ENCODE data around the gene ZBED2. TPM values are rescaled to one million over a fixed set of nuclear protein-coding genes. Genes with fewer than 3 reads are reported as not detected.

ZBED2 gene
- total RNA-seq, 3 donors from 2014 or later, result not detected

DNA sequence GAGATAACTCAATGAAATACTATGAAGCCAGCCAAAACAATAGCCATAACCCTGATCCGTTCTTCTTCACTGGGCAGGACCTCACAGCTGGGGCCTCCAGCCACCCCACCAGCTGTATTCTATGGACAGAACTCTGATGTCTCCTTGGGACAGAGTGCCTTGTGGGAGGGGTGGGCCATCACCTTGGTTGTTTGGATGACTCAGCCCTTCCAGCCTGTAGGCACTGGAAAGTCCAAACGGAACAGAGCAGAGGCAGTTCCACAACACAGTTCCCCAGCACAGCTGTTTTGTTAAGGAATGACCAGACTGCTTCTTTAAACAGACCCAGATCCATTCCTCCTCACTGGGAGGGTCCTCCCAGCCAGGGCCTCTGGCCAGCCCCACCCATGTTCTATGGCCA, 31.9 kb upstream of the ZBED2 start:
- TF ChIP-seq, protein P1, sequence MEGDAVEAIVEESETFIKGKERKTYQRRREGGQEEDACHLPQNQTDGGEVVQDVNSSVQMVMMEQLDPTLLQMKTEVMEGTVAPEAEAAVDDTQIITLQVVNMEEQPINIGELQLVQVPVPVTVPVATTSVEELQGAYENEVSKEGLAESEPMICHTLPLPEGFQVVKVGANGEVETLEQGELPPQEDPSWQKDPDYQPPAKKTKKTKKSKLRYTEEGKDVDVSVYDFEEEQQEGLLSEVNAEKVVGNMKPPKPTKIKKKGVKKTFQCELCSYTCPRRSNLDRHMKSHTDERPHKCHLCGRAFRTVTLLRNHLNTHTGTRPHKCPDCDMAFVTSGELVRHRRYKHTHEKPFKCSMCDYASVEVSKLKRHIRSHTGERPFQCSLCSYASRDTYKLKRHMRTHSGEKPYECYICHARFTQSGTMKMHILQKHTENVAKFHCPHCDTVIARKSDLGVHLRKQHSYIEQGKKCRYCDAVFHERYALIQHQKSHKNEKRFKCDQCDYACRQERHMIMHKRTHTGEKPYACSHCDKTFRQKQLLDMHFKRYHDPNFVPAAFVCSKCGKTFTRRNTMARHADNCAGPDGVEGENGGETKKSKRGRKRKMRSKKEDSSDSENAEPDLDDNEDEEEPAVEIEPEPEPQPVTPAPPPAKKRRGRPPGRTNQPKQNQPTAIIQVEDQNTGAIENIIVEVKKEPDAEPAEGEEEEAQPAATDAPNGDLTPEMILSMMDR (IDR thresholded peaks at IDR 0.05), result no peak
- H3K36me3 ChIP-seq (ENCODE audit: low read depth), result no peaks in the 10 kb centered on the region
- DNase-seq, result no peak
- intact Hi-C loops (cut with DNase I, micrococcal nuclease), result no loop called here
- no peak for ATAC-seq
- H3K4me3 ChIP-seq, result no peak overlapping the region
- H3K9me3 ChIP-seq, result peaks cover 12% of the 10 kb centered on the region
- no peaks in the 10 kb centered on the region for H3K4me1 ChIP-seq (ENCODE audit: low read depth)

DNA sequence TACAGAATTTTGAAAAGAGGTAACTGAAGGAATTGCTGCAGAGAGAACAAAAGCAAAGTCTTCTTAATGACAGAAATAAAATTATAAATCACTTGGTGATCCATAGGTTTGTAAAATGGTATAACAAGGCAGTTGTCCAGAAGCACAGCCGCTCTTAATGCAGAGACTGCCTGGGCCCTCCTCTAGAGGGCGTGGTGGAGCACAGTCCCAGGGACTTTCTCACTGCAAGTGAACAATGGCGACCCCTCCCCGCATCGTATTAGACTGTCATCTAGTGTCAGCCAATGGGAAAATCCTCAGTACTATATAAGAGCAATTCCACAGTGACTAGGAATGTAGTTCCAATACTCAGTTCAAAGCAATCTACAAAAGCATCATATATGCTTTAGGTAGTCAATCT, 26.4 kb upstream of the ZBED2 start:
- H3K4me1 ChIP-seq (ENCODE audit: low read depth), result no peaks in the 10 kb centered on the region
- TF ChIP-seq, protein P1 (IDR thresholded peaks at IDR 0.05), result no peak
- H3K4me3 ChIP-seq, result no peak overlapping the region
- no peak for ATAC-seq
- intact Hi-C loops (cut with DNase I, micrococcal nuclease), result no loop called here
- DNase-seq, result no peak
- no peaks in the 10 kb centered on the region for H3K9me3 ChIP-seq
- no peaks in the 10 kb centered on the region for H3K36me3 ChIP-seq (ENCODE audit: low read depth)

DNA sequence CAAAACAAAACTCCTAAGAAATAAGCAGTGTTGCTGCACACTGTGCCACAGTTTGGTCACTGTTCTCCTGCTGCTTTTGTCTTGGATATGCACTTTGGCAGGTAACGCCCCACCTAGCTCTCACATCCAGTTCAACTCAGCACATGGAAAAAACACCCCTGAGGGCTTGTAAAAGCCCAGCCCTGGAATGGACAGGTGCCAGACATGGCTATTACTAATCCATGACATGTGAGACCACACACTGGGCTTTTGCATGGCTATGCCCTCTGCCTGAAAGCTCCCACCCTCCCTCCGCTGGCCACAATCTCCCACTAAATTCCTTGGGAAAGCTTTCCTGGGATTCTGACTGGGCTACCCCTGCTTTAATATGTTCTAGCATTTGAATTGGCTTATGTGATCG, 24.7 kb upstream of the ZBED2 start:
- no peaks in the 10 kb centered on the region for H3K4me1 ChIP-seq (ENCODE audit: low read depth)
- no peaks in the 10 kb centered on the region for H3K36me3 ChIP-seq (ENCODE audit: low read depth)
- H3K9me3 ChIP-seq, result no peaks in the 10 kb centered on the region
- DNase-seq (no peak), ATAC-seq (no peak)
- no peak overlapping the region for H3K4me3 ChIP-seq
- TF ChIP-seq, protein P1 (IDR thresholded peaks at IDR 0.05), result no peak
- intact Hi-C loops (cut with DNase I, micrococcal nuclease), result no loop called here

DNA sequence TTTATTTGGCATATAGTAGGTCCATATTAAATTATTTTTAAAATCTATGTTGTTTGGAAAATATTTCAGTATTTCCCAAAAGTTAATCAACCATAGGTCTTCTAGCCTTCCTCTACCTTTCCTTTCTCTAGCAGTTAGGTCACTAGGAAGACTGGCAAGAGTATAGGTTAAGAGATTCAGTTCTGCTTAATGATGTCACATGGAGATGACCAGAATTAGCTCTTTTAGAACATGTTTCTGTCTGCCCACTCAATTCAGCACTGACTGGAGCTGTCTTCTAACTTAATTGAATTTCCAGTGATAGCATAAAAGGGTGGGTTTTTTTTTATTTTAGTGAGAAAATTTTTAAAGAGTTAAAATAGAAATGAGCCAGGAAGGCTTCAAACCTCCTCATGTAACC, 23.8 kb upstream of the ZBED2 start:
- Histone ChIP-seq H3K4me1 (ENCODE audit: low read depth) (no peaks in the 10 kb centered on the region), H3K9me3 (no peaks in the 10 kb centered on the region), H3K4me3 (no peak overlapping the region), H3K36me3 (ENCODE audit: low read depth) (no peaks in the 10 kb centered on the region)
- DNase-seq, result no peak
- TF ChIP-seq, protein P1 (IDR thresholded peaks at IDR 0.05), result no peak
- intact Hi-C loops (cut with DNase I, micrococcal nuclease), result no loop called here
- no peak for ATAC-seq

DNA sequence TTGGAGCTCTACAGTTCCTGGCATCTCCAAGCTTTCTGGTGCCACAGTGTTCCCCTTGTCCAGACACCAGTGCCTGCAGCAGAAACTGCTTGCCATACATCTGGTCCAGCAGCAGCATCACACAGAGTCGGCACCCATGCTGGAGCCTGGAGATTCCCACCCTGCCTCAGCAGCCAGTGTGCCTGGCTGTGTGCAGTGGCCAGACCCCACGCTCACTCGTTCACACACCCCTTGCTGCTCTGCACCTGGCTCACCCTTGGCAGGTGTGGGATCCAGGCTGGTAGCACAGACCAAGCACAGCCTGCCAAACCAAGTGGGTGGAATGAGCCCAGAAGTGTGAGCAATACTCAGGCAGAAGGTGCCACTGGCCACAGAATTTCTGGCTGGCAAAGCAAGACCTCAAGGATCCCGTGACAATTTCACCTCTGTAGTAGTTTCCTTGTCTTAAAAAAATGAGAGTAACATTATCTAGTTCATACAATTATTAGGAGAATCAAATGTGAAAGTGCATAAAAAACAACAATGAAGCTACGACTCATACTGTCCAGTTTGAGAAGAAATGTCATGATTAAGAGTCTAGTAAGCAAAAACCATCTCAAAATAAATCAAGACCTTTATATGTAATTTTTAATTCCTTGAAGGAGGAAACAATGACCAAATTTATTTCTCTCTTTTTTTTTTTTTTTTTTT, 22.9 kb upstream of the ZBED2 start:
- DNase-seq (no peak), ATAC-seq (no peak)
- TF ChIP-seq, protein P1 (IDR thresholded peaks at IDR 0.05), result no peak
- Histone ChIP-seq H3K9me3 (no peaks in the 10 kb centered on the region), H3K4me3 (no peak overlapping the region), H3K36me3 (ENCODE audit: low read depth) (no peaks in the 10 kb centered on the region), H3K4me1 (ENCODE audit: low read depth) (no peaks in the 10 kb centered on the region)
- intact Hi-C loops (cut with DNase I, micrococcal nuclease), result no loop called here

DNA sequence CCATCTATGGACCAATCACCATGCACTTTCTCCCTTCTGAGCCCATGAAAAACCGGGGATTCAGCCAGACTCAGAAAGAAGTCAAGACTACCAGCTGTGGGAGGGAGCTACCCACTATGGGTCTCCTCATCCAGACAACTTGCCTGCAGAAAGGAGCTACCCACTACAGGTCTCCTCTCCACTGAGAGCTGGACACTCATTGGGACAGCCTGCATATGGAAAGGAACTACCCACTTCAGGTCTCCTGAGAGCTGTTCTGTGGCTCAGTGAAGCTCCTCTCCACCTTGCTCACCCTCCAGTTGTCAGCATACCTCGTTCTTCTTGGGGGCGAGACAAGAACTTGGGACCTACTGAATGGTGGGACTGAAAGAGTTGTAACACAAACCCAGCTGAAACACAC, 22.3 kb upstream of the ZBED2 start:
- H3K4me1 ChIP-seq (ENCODE audit: low read depth), result no peaks in the 10 kb centered on the region
- H3K4me3 ChIP-seq, result no peak overlapping the region
- DNase-seq, result no peak
- TF ChIP-seq, protein P1 (IDR thresholded peaks at IDR 0.05), result no peak
- H3K36me3 ChIP-seq (ENCODE audit: low read depth), result no peaks in the 10 kb centered on the region
- intact Hi-C loops (cut with DNase I, micrococcal nuclease), result no loop called here
- ATAC-seq, result no peak
- H3K9me3 ChIP-seq, result no peaks in the 10 kb centered on the region

Measured in mucosa of descending colon (tissue), 3 donors.